GM18507 (cell line): Measurements from ENCODE around the gene TMEM272.

ENCODE experiments used
- DNase-seq: peaks from one replicate; pipeline ENCODE4 v3.0.0; 2011; ENCODE audit warnings: low read depth; ENCODE audit not compliant: insufficient read length; ENCODE audit errors: extremely low spot score
- FAIRE-seq: peaks from 2 replicates; lab custom pipeline; 2011; peaks lifted over from hg19 to GRCh38; lab: Jason Lieb, UNC

The TMEM272 gene

GRCh38 chr13:51844862-51845573 lies at the start of gene TMEM272:
TSS of gene TMEM272 (minus strand) at chr13:51845177. CDS start at chr13:51838530, 6,647 bp downstream.
- FAIRE-seq (no peak), DNase-seq (peak; percentile 45)

GRCh38 chr13:51894239-51894638 lies 49.3 kb upstream of the TMEM272 start:
- no peak for DNase-seq
- no peak for FAIRE-seq

- DNase-seq, result no peak
- no peak for FAIRE-seq
Observed at GRCh38 chr13:51892657-51893056, 47.7 kb upstream of the TMEM272 start.

- FAIRE-seq, result no peak
- no peak for DNase-seq
Observed at GRCh38 chr13:51887468-51887867, 42.5 kb upstream of the TMEM272 start.

- FAIRE-seq, result no peak
Observed at GRCh38 chr13:51885651-51886050, 40.7 kb upstream of the TMEM272 start.

GRCh38 chr13:51883226-51883600 lies 38.2 kb upstream of the TMEM272 start:
- FAIRE-seq (no peak), DNase-seq (no peak)

More at GRCh38 chr13:51885651-51886050, 40.7 kb upstream of the TMEM272 start:
- DNase-seq, result no peak

- FAIRE-seq (no peak), DNase-seq (no peak)
Observed at GRCh38 chr13:51882570-51883225, 37.7 kb upstream of the TMEM272 start.

GRCh38 chr13:51881296-51881695 lies 36.3 kb upstream of the TMEM272 start:
- DNase-seq (no peak), FAIRE-seq (no peak)

GRCh38 chr13:51879133-51879532 lies 34.2 kb upstream of the TMEM272 start:
- FAIRE-seq (no peak), DNase-seq (no peak)

- DNase-seq (no peak), FAIRE-seq (no peak)
Observed at GRCh38 chr13:51874651-51875050, 29.7 kb upstream of the TMEM272 start.

- no peak for FAIRE-seq
Observed at GRCh38 chr13:51873837-51874236, 28.9 kb upstream of the TMEM272 start.

GRCh38 chr13:51873117-51873798 lies 28.3 kb upstream of the TMEM272 start:
- DNase-seq, result no peak
- FAIRE-seq, result no peak

More at GRCh38 chr13:51873837-51874236, 28.9 kb upstream of the TMEM272 start:
- no peak for DNase-seq

- FAIRE-seq (no peak), DNase-seq (no peak)
Observed at GRCh38 chr13:51870616-51871015, 25.6 kb upstream of the TMEM272 start.

- DNase-seq, result no peak
- no peak for FAIRE-seq
Observed at GRCh38 chr13:51869916-51870315, 24.9 kb upstream of the TMEM272 start.

- DNase-seq, result no peak
- FAIRE-seq, result no peak
Observed at GRCh38 chr13:51867062-51867461, 22.1 kb upstream of the TMEM272 start.

- no peak for DNase-seq
- no peak for FAIRE-seq
Observed at GRCh38 chr13:51865838-51866237, 20.9 kb upstream of the TMEM272 start.

- DNase-seq (no peak), FAIRE-seq (no peak)
Observed at GRCh38 chr13:51862957-51863356, 18.0 kb upstream of the TMEM272 start.

GRCh38 chr13:51861723-51862300 lies 16.8 kb upstream of the TMEM272 start, which contains the start of gene CCDC70:
TSS of gene CCDC70 (plus strand) at chr13:51861969. CDS start at chr13:51865412, 3,443 bp downstream.
- DNase-seq (no peak), FAIRE-seq (no peak)

GRCh38 chr13:51858433-51859247 lies 13.7 kb upstream of the TMEM272 start:
- no peak for DNase-seq
- FAIRE-seq, result no peak
